Neuronal stem cell (in vitro differentiated cells): ENCODE measurements around the gene C22orf15.
A peak's percentile ranks its signal among the peaks of the same experiment; 100 is the strongest.

Source experiments
- DNase-seq: peaks from one replicate; pipeline ENCODE4 v3.0.0-alpha.2; 2013; ENCODE audit warnings: low spot score
- H2AFZ ChIP-seq: one replicate; pipeline ENCODE4 v1.6.1; 2013; ENCODE audit warnings: mild to moderate bottlenecking, low read length, inconsistent platforms
- H2AK5ac ChIP-seq: 2 replicates; pipeline ENCODE4 v1.6.1; 2013; ENCODE audit warnings: low read depth, mild to moderate bottlenecking, inconsistent platforms, low read length, moderate library complexity, mixed read lengths
- H2BK120ac ChIP-seq: 2 replicates; pipeline ENCODE4 v1.6.1; 2013; ENCODE audit warnings: low read depth, mild to moderate bottlenecking, inconsistent platforms, low read length, moderate library complexity, mixed read lengths
- H2BK12ac ChIP-seq: one replicate; pipeline ENCODE4 v1.6.1; 2013; ENCODE audit warnings: low read length, inconsistent platforms
- H2BK15ac ChIP-seq: 2 replicates; pipeline ENCODE4 v1.6.1; 2013; ENCODE audit warnings: mild to moderate bottlenecking, low read length, inconsistent platforms, mixed read lengths
- H2BK5ac ChIP-seq: one replicate; pipeline ENCODE4 v1.6.1; 2013; ENCODE audit warnings: inconsistent platforms, mild to moderate bottlenecking, low read length, moderate library complexity
- H3K14ac ChIP-seq: one replicate; pipeline ENCODE4 v1.6.1; 2013; ENCODE audit warnings: low read length, inconsistent platforms
- H3K18ac ChIP-seq: 2 replicates; pipeline ENCODE4 v1.6.1; 2013; ENCODE audit warnings: low read length, inconsistent platforms
- H3K23ac ChIP-seq: 2 replicates; pipeline ENCODE4 v1.6.1; 2013; ENCODE audit warnings: low read depth, mild to moderate bottlenecking, mixed read lengths, low read length, inconsistent platforms; ENCODE audit not compliant: poor library complexity
- H3K27ac ChIP-seq: replicated peaks from 3 replicates; pipeline ENCODE4 v1.5.1; 2013; ENCODE audit warnings: low read length, inconsistent platforms
- H3K27me3 ChIP-seq, 3 experiments: 2 replicates each; pipeline ENCODE4 v1.6.1; 2013; ENCODE audit warnings: low read length in 3 of 3, mild to moderate bottlenecking in 2 of 3, inconsistent platforms in 1 of 3, low read depth in 1 of 3, mixed read lengths in 1 of 3, moderate library complexity in 1 of 3; ENCODE audit not compliant: control insufficient read depth in 3 of 3, insufficient read depth in 3 of 3
- H3K36me3 ChIP-seq, 2 donors: replicated peaks in 1 of 2; 2 replicates each; pipeline ENCODE4 v1.6.1; 2013; ENCODE audit warnings: low read length in 2 of 2; ENCODE audit not compliant: control insufficient read depth in 2 of 2, insufficient read depth in 2 of 2
- H3K4ac ChIP-seq: 2 replicates; pipeline ENCODE4 v1.6.1; 2013; ENCODE audit warnings: inconsistent platforms, mild to moderate bottlenecking, low read length, moderate library complexity
- H3K4me1 ChIP-seq, 2 donors: 1 replicate in 1 of 2; 2 replicates in 1 of 2; pipeline ENCODE4 v1.6.1; 2013; ENCODE audit warnings: low read length in 2 of 2, low read depth in 1 of 2; ENCODE audit not compliant: control insufficient read depth in 2 of 2, insufficient read depth in 1 of 2
- H3K4me2 ChIP-seq: one replicate; pipeline ENCODE4 v1.6.1; 2013; ENCODE audit warnings: mild to moderate bottlenecking, low read length, inconsistent platforms; ENCODE audit not compliant: insufficient read depth, poor library complexity, severe bottlenecking
- H3K4me3 ChIP-seq, 2 donors: 2 replicates each; pipeline ENCODE4 v1.5.1; 2013; ENCODE audit warnings: low read length in 2 of 2, mild to moderate bottlenecking in 2 of 2, inconsistent platforms in 1 of 2, moderate library complexity in 1 of 2
- H3K79me1 ChIP-seq: one replicate; pipeline ENCODE4 v1.6.1; 2013; ENCODE audit warnings: low read depth, mild to moderate bottlenecking, inconsistent platforms, low read length, moderate library complexity
- H3K9ac ChIP-seq: one replicate; pipeline ENCODE4 v1.6.1; 2013; ENCODE audit warnings: mild to moderate bottlenecking, low read depth, low read length, inconsistent platforms; ENCODE audit not compliant: poor library complexity
- H3K9me3 ChIP-seq, 2 donors: replicated peaks in 1 of 2; 2 replicates each; pipeline versions ENCODE3 to v1.6.1; 2013; ENCODE audit warnings: low read length in 2 of 2, mild to moderate bottlenecking in 2 of 2, inconsistent platforms in 1 of 2, low read depth in 1 of 2, mixed read lengths in 1 of 2, moderate library complexity in 1 of 2; ENCODE audit not compliant: control insufficient read depth in 2 of 2, insufficient read depth in 1 of 2
- H4K8ac ChIP-seq: one replicate; pipeline ENCODE4 v1.6.1; 2013; ENCODE audit warnings: low read depth, mild to moderate bottlenecking, inconsistent platforms, low read length, moderate library complexity
- H4K91ac ChIP-seq: one replicate; pipeline ENCODE4 v1.6.1; 2013; ENCODE audit warnings: low read length, low read depth, mild to moderate bottlenecking, inconsistent platforms; ENCODE audit not compliant: poor library complexity
- WGBS, 2 donors: extraction: QIAGEN DNeasy Blood & Tissue Kit; methylation state at CpG; one replicate each; pipeline ENCODE4 v1.1.7; 2013; ENCODE audit warnings: missing lambda C conversion rate in 2 of 2, mixed read lengths in 1 of 2; ENCODE audit not compliant: insufficient read length in 2 of 2, insufficient replicate concordance in 1 of 2; ENCODE audit errors: extremely low coverage in 2 of 2; 5-methylcytosine and 5-hydroxymethylcytosine counted together

C22orf15 gene

DNA sequence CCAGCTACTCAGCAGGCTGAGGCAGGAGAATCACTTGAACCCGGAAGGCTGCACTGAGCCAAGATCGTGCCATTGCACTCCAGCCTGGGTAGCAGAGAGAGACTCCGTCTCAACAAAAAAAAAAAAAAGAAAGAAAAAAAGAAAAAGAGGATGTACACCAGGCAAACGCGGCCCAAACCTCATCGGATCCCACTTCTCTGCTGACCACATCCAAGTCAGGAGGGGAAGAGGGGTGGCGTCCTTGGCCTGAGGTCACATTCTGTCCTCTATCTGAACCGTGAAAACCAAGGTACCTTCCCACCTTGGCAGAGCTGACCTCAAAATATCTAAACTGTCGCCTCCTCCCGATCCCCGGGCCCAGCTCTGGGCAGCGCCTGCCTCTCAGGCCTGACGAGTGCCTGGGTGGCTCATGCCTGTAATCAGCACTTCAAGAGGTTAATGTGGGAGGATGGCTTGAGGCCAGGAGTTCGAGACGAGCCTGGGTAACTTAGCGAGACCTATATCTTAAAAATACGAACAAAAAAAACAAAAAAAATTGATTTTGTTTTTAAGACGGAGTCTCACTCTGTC lies 46.9 kb upstream of the C22orf15 start:
- DNase-seq = no peak
- no peak overlapping the region for H2BK5ac ChIP-seq
- no peak overlapping the region for H2BK12ac ChIP-seq
- peaks cover 0 to 2% of the 10 kb centered on the region in 2 donors for H3K4me1 ChIP-seq
- H3K9me3 ChIP-seq = no peaks in the 10 kb centered on the region
- WGBS, 2 donors = no CpG with 5 or more reads among the region's 18 CpGs
- H2BK15ac ChIP-seq = no peak overlapping the region
- no peak overlapping the region for H3K18ac ChIP-seq
- no peak overlapping the region for H2BK120ac ChIP-seq
- H2AK5ac ChIP-seq = no peak overlapping the region
- peak overlapping the region in 1 of 2 donors; percentile 77 for H3K4me3 ChIP-seq
- H3K27me3 ChIP-seq = no peaks in the 10 kb centered on the region
- peak overlapping the region; percentile 77 for H3K4me2 ChIP-seq
- no peak overlapping the region for H3K23ac ChIP-seq
- peaks cover 11 to 45% of the 10 kb centered on the region in 2 donors for H3K36me3 ChIP-seq
- peaks cover 9% of the 10 kb centered on the region for H3K79me1 ChIP-seq
- no peak overlapping the region for H2AFZ ChIP-seq
- H3K9ac ChIP-seq = no peak overlapping the region
- H4K91ac ChIP-seq = no peak overlapping the region
- no peak overlapping the region for H3K27ac ChIP-seq
- H4K8ac ChIP-seq = no peak overlapping the region
- H3K4ac ChIP-seq = no peak overlapping the region
- no peak overlapping the region for H3K14ac ChIP-seq

DNA sequence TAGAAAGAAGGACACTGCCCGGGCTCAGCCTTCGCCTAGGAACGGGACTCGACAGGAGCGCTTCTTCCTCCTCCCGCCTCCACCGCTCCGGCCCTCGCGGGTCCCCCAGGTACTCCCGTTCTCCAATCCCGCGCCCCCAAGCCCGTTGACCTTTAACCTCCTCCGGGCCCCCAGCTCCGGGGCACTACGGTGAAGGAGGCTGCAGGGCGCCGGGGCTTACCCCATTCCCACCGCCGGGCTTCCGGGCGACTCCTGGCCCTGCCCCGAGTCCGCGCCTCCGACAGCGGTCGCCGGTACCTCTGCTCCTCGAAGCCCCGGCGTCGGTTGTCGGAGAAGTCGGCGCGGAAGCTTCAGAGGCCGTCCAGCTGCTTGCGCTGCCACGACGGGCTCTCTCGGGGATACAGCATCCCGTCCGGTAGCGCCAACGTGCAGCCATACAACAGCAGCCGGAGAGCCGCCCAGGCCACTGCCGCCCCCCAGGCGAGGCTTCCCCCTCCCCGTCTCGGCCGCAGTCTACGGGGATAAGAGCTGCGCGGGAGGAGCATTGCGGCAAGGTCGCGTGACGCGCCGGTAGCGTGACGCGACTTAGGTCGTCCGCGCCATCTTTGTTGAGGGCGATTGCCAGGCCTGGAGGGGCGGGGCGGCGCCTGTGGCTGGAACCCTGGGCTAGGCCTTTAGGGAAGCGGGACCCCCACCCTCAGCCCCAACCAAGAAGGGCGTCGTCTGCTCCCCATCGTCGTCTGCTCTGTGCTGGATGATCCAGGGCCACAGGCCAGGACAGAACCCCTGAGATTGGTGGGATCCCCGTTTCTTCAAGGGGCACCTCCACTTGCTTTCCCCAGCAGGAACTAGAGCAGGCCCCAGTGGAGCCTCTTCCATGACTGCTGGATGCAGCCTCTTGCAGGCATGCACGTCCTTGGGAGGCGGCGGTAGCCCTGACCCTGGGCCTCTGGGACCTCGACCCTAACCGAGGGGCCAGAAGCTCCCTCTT lies 45.7 kb upstream of the C22orf15 start:
- WGBS, 2 donors = no CpG with 5 or more reads among the region's 84 CpGs
- Histone ChIP-seq H3K79me1 (peaks cover 9% of the 10 kb centered on the region), H3K36me3 (peaks cover 9 to 33% of the 10 kb centered on the region in 2 donors), H3K4me2 (peak overlapping the region; percentile 77), H2BK15ac (peak overlapping the region; percentile 14), H3K23ac (peak overlapping the region; percentile 95), H2BK120ac (peak overlapping the region; percentile 26), H4K91ac (no peak overlapping the region), H2AK5ac (peak overlapping the region; percentile 75), H3K4me1 (peaks cover 0 to 2% of the 10 kb centered on the region in 2 donors), H3K9ac (peak overlapping the region; percentile 93), H2AFZ (peak overlapping the region; percentile 100), H3K27me3 (no peaks in the 10 kb centered on the region), H2BK12ac (no peak overlapping the region), H3K14ac (peak overlapping the region; percentile 87), H3K4ac (peak overlapping the region; percentile 5), H3K4me3 (peak overlapping the region; percentile 77 to 89), H3K18ac (peak overlapping the region; percentile 95), H2BK5ac (peak overlapping the region; percentile 8), H3K9me3 (no peaks in the 10 kb centered on the region), H4K8ac (peak overlapping the region; percentile 94), H3K27ac (no peak overlapping the region)
- peak; percentile 86 for DNase-seq

DNA sequence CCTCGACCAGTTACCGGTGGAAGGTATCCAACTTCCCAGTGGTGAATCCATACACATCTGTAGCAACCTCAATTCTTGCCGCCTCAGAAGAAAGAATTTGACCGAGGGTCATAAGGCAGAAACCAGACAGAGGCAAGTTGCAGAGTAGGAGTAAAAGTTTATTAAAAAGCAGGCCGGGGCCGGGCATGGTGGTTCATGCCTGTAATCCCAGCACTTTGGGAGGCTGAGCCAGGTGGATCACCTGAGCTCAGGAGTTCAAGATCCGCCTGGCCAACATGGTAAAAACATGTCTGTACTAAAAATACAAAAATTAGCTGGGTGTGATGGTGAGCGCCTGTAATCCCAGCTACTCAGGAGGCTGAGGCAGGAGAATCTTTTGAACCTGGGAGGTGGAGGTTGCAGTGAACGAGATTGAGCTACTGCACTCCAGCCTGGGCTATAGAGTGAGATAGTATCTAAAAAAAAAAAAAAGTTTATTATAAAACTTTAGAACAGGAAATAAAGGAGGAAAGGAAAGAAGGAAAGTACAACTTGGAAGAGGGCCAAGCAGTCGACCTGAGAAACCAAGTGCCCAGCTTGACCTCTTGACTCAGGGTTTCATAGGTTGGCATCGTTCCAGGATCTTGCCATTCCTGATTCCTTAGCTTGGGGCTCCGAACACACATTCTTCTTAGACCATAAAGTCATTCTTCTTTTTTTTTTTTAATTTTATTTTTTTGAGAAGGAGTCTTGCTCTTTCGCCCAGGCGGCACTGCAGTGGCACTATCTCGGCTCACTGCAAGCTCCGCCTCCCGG lies 44.2 kb upstream of the C22orf15 start:
- WGBS, 2 donors = no CpG with 5 or more reads among the region's 17 CpGs
- Histone ChIP-seq H2BK12ac (no peak overlapping the region), H3K9me3 (no peaks in the 10 kb centered on the region), H3K4me3 (no peak overlapping the region), H3K4me2 (no peak overlapping the region), H4K8ac (no peak overlapping the region), H3K27me3 (no peaks in the 10 kb centered on the region), H3K14ac (no peak overlapping the region), H3K4me1 (peaks cover 0 to 2% of the 10 kb centered on the region in 2 donors), H3K18ac (no peak overlapping the region), H2BK15ac (no peak overlapping the region), H2AK5ac (no peak overlapping the region), H2BK5ac (no peak overlapping the region), H3K4ac (no peak overlapping the region), H3K9ac (no peak overlapping the region), H3K27ac (no peak overlapping the region), H3K36me3 (peaks cover 6 to 18% of the 10 kb centered on the region in 2 donors), H4K91ac (no peak overlapping the region), H3K23ac (no peak overlapping the region), H2AFZ (no peak overlapping the region), H2BK120ac (no peak overlapping the region), H3K79me1 (peaks cover 9% of the 10 kb centered on the region)
- no peak for DNase-seq
